Right lobe of liver (tissue), 4 donors: ENCODE measurements around the gene HOMER1.

Experiments
- POLR2A ChIP-seq: fragments of 450-650 bp; IDR thresholded peaks from one replicate; pipeline ENCODE4 v1.6.1; 2017; ENCODE audit warnings: antibody characterized with exemption, mild to moderate bottlenecking
- TF ChIP-seq, protein P1 (sequence below), 4 donors: fragments of 200-600 bp in 3 of 4; fragments of 450-650 bp in 1 of 4; IDR thresholded peaks; one replicate each; pipeline versions ENCODE4 v1.5.1 to v1.8.0; 2016 to 2022; ENCODE audit warnings: antibody characterized with exemption in 4 of 4, mild to moderate bottlenecking in 2 of 4
- donor health status: DM: no; HTN: no; CAD: no.
- donor health status: DM: no; HTN: no; CAD: no.
- donor health status: DM: no; HTN: yes; CAD: no.

DNA sequence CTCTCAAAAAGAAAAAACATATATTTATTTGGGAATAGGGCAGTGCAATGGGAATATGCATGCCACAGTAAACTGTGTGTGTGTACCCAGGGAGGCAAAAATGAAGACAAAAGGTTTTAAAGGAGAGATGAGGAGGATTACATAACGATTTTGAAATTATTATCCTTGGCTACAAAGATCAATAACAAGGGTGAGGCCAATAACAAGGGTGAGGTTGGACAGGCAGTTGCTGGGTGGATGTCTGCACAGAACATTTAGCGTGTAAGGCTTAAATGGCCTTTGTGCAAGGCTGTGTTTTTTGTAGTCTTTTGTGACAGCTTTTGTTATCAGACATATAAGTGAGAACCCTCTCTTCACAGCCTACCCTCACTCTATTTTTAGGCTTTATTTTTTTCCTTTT, 164.1 kb downstream of the HOMER1 start:
- TF ChIP-seq, protein P1, sequence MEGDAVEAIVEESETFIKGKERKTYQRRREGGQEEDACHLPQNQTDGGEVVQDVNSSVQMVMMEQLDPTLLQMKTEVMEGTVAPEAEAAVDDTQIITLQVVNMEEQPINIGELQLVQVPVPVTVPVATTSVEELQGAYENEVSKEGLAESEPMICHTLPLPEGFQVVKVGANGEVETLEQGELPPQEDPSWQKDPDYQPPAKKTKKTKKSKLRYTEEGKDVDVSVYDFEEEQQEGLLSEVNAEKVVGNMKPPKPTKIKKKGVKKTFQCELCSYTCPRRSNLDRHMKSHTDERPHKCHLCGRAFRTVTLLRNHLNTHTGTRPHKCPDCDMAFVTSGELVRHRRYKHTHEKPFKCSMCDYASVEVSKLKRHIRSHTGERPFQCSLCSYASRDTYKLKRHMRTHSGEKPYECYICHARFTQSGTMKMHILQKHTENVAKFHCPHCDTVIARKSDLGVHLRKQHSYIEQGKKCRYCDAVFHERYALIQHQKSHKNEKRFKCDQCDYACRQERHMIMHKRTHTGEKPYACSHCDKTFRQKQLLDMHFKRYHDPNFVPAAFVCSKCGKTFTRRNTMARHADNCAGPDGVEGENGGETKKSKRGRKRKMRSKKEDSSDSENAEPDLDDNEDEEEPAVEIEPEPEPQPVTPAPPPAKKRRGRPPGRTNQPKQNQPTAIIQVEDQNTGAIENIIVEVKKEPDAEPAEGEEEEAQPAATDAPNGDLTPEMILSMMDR (IDR thresholded peaks at IDR 0.05), result no peak
- TF ChIP-seq POLR2A, result no peak
